HCT116 (cell line): ENCODE data around the gene PIP4K2C. TPM values are rescaled to one million over a fixed set of nuclear protein-coding genes. Genes with fewer than 3 reads are reported as not detected.

Experiments used
- ATAC-seq: fragments of 200-7000 bp; cut with Tn5 transposase; 2 replicates; pipeline ENCODE4 v1.9.1; 2020; ENCODE audit warnings: mild to moderate bottlenecking, moderate library complexity
- BruUV-seq: library from RNA; stranded (reverse); fragments of 400-500 nt; replicated peaks from 2 replicates; lab custom pipeline; 2021; lab: Mats Ljungman, UMichigan
- CTCF ChIA-PET: fragments of 300-600 bp; sonication (Branson Sonifier 250); formaldehyde crosslinking; loops from one replicate; lab custom pipeline; 2021; ENCODE audit warnings: antibody characterized with exemption; lab: Charles Lee
- POLR2A ChIA-PET: fragments of 300-600, 350-600 bp; sonication (Branson Sonifier 250); formaldehyde crosslinking; loops from one replicate; lab custom pipeline; 2021; ENCODE audit warnings: antibody characterized with exemption; lab: Charles Lee
- RAD21 ChIA-PET, 2 experiments: fragments of 300-600 bp; sonication (Branson Sonifier 250); formaldehyde crosslinking; loops; one replicate each; lab custom pipeline; 2023; ENCODE audit warnings: low total read pairs in 2 of 2; ENCODE audit not compliant: uncharacterized antibody in 2 of 2, unreplicated experiment in 2 of 2, low non-redundant PET in 1 of 2; lab: Charles Lee
- DNase-seq: peaks from one replicate; pipeline ENCODE4 v3.0.0-alpha.2; 2010; ENCODE audit warnings: low read depth, low spot score
- H2AFZ ChIP-seq: fragments of 200-600 bp; shearing (Covaris generic), sonication (generic); 2 replicates; pipeline ENCODE4 v1.6.1; 2017; ENCODE audit warnings: low read depth, mixed run types, mixed read lengths, antibody characterized with exemption, low read length; ENCODE audit not compliant: poor library complexity, severe bottlenecking
- H3K27ac ChIP-seq: 2 replicates; pipeline ENCODE4 v1.5.1; 2012; ENCODE audit warnings: low read depth, low read length
- H3K27me3 ChIP-seq: fragments of 200-600 bp; sonication (generic); 2 replicates; pipeline ENCODE4 v1.6.1; 2016; ENCODE audit warnings: mixed run types, low read length, mixed read lengths; ENCODE audit not compliant: insufficient read depth
- H3K36me3 ChIP-seq, 2 experiments: fragments of 200-500 bp in 1 of 2; fragments of 200-600 bp in 1 of 2; sonication (Bioruptor generic) in 1 of 2; sonication (generic) in 1 of 2; 2 replicates each; pipeline versions ENCODE4 v1.5.1 to v1.6.1; 2014 to 2016; ENCODE audit warnings: low read length in 2 of 2, inconsistent platforms in 1 of 2, mixed read lengths in 1 of 2, mixed run types in 1 of 2; ENCODE audit not compliant: insufficient read depth in 2 of 2, control insufficient read depth in 1 of 2
- H3K4me1 ChIP-seq, 2 experiments: fragments of 200-600 bp in 1 of 2; sonication (generic) in 1 of 2; 2 replicates each; pipeline versions ENCODE4 v1.5.1 to v1.6.1; 2012 to 2017; ENCODE audit warnings: low read length in 2 of 2, inconsistent platforms in 1 of 2, mild to moderate bottlenecking in 1 of 2, mixed read lengths in 1 of 2, mixed run types in 1 of 2, moderate library complexity in 1 of 2; ENCODE audit not compliant: insufficient read depth in 2 of 2, control insufficient read depth in 1 of 2
- H3K4me2 ChIP-seq: fragments of 200-600 bp; sonication (generic); 2 replicates; pipeline ENCODE4 v1.6.1; 2017; ENCODE audit warnings: mixed run types, low read length, mixed read lengths
- H3K4me3 ChIP-seq, 2 experiments: fragments of 200-600 bp in 1 of 2; sonication (generic) in 1 of 2; replicated peaks in 1 of 2; 2 replicates each; pipeline ENCODE4 v1.5.1; 2011 to 2016; ENCODE audit warnings: low read length in 2 of 2, control low read depth in 1 of 2, low read depth in 1 of 2, mild to moderate bottlenecking in 1 of 2, mixed read lengths in 1 of 2, mixed run types in 1 of 2
- H3K79me2 ChIP-seq: fragments of 200-600 bp; sonication (generic); 2 replicates; pipeline ENCODE4 v1.6.1; 2017; ENCODE audit warnings: mild to moderate bottlenecking, mixed run types, low read length, moderate library complexity, mixed read lengths; ENCODE audit not compliant: insufficient read depth
- H3K9ac ChIP-seq: fragments of 200-600 bp; sonication (generic); 2 replicates; pipeline ENCODE4 v1.6.1; 2016; ENCODE audit warnings: low read length, mixed read lengths
- H3K9me2 ChIP-seq: fragments of 200-600 bp; sonication (generic), shearing (Covaris generic); 2 replicates; pipeline ENCODE4 v1.6.1; 2017; ENCODE audit warnings: mixed run types, mild to moderate bottlenecking, moderate library complexity; ENCODE audit not compliant: insufficient read depth
- H3K9me3 ChIP-seq, 2 experiments: fragments of 200-500 bp in 1 of 2; fragments of 200-600 bp in 1 of 2; sonication (Bioruptor generic) in 1 of 2; sonication (generic) in 1 of 2; 2 replicates each; pipeline ENCODE4 v1.6.1; 2014 to 2017; ENCODE audit warnings: low read length in 2 of 2, mixed read lengths in 2 of 2, inconsistent platforms in 1 of 2, low read depth in 1 of 2, mild to moderate bottlenecking in 1 of 2, mixed run types in 1 of 2, moderate library complexity in 1 of 2; ENCODE audit not compliant: control insufficient read depth in 1 of 2, insufficient read depth in 1 of 2
- H4K20me1 ChIP-seq: fragments of 200-600 bp; sonication (generic), shearing (Covaris generic); 2 replicates; pipeline ENCODE4 v1.6.1; 2017; ENCODE audit warnings: mixed run types, mild to moderate bottlenecking, moderate library complexity; ENCODE audit not compliant: insufficient read depth
- CBX3 ChIP-seq: IDR thresholded peaks from 2 replicates; pipeline ENCODE4 v1.6.1; 2012; ENCODE audit warnings: low read depth
- CEBPB ChIP-seq: IDR thresholded peaks from 2 replicates; pipeline ENCODE4 v1.6.1; 2012; ENCODE audit warnings: low read depth
- EGR1 ChIP-seq: IDR thresholded peaks from 2 replicates; pipeline ENCODE4 v1.6.1; 2012; ENCODE audit warnings: low read depth
- ELF1 ChIP-seq: IDR thresholded peaks from 2 replicates; pipeline ENCODE4 v1.6.1; 2012; ENCODE audit warnings: low read depth, borderline replicate concordance
- EZH2 ChIP-seq: fragments of 200-600 bp; sonication (generic); IDR thresholded peaks from 2 replicates; pipeline ENCODE4 v1.6.1; 2017; ENCODE audit warnings: antibody characterized with exemption, mixed run types
- JUND ChIP-seq: IDR thresholded peaks from 2 replicates; pipeline ENCODE4 v1.6.1; 2012
- POLR2A ChIP-seq: IDR thresholded peaks from 2 replicates; pipeline ENCODE4 v1.7.0; 2011; ENCODE audit warnings: borderline replicate concordance; ENCODE audit not compliant: insufficient read depth, insufficient read length; ENCODE audit errors: extremely low read depth
- RAD21 ChIP-seq: IDR thresholded peaks from 2 replicates; pipeline ENCODE4 v1.6.1; 2012; ENCODE audit warnings: low read depth, mild to moderate bottlenecking
- SIN3A ChIP-seq: IDR thresholded peaks from 2 replicates; pipeline ENCODE4 v1.6.1; 2012; ENCODE audit warnings: low read depth
- SRF ChIP-seq: IDR thresholded peaks from 2 replicates; pipeline ENCODE4 v1.6.1; 2012; ENCODE audit warnings: low read depth
- TCF7L2 ChIP-seq: IDR thresholded peaks from 2 replicates; pipeline ENCODE4 v1.7.0; 2011; ENCODE audit warnings: borderline replicate concordance, inconsistent platforms; ENCODE audit not compliant: insufficient read depth, insufficient read length; ENCODE audit errors: extremely low read depth
- YY1 ChIP-seq: IDR thresholded peaks from 2 replicates; pipeline ENCODE4 v1.6.1; 2011; ENCODE audit warnings: low read length, low read depth, moderate library complexity, mild to moderate bottlenecking; ENCODE audit not compliant: insufficient replicate concordance; ENCODE audit errors: extremely low read depth
- ZFX ChIP-seq: fragments of 450-650 bp; IDR thresholded peaks from 2 replicates; pipeline ENCODE4 v1.6.1; 2017
- ZNF274 ChIP-seq: fragments of 200-500 bp; sonication (Bioruptor generic); IDR thresholded peaks from 2 replicates; pipeline ENCODE4 v1.6.1; 2014; ENCODE audit warnings: mild to moderate bottlenecking, low read depth, low read length, inconsistent platforms
- intact Hi-C: fragments of 100-400 bp; cut with micrococcal nuclease; formaldehyde crosslinking; loops from 2 replicates; pipeline ENCODE4 v1.10.0; 2022
- total RNA-seq: library from RNA; stranded (reverse); gene quantifications from one replicate; pipeline ENCODE4 v1.2.1, GENCODE V29; 2021; ENCODE audit not compliant: unreplicated experiment
- TF ChIP-seq, protein P1 (sequence below): IDR thresholded peaks from 2 replicates; pipeline ENCODE4 v1.6.1; 2012
- TF ChIP-seq, protein P2 (sequence below): IDR thresholded peaks from 2 replicates; pipeline ENCODE4 v1.6.1; 2012; ENCODE audit warnings: low read depth
- TF ChIP-seq, protein P3 (sequence below): IDR thresholded peaks from 2 replicates; pipeline ENCODE4 v1.6.1; 2011; ENCODE audit warnings: mild to moderate bottlenecking, low read length, moderate library complexity; ENCODE audit not compliant: insufficient replicate concordance; ENCODE audit errors: extremely low read depth
- TF ChIP-seq, protein P4 (sequence below): IDR thresholded peaks from 2 replicates; pipeline ENCODE4 v1.6.1; 2012

The PIP4K2C gene
- total RNA-seq, 1 experiment from 2014 or later, result 38.4 TPM

DNA sequence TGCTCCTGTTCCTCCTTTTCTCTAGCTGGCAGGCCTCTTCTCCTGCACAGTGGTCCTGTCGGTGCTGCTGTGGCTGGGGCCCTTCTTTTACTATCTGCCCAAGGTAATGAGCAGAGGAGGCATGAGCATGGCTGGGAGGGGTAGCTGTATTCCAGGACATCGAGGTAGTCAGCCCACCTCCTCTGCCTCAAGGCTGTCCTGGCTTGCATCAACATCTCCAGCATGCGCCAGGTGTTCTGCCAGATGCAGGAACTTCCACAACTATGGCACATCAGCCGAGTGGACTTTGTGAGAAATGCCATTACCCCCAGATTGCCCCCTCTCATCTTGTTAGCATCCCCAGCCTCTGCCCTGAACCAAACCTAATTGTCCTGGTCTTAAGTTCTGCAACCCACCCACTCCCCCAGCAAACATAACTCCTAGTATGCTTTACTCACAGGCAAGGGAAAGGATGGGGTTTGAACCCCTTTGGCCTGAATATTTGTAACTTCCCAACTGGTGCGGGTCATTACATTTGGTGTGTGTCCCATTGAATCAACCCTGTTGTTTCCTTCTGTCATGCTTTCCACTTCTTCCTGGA, 32.9 kb downstream of the PIP4K2C start:
- intact Hi-C loops, result no loop called here
- no peak overlapping the region for H3K27ac ChIP-seq
- no peak for DNase-seq
- POLR2A ChIA-PET, result no interaction called here
- no peaks in the 10 kb centered on the region for H3K9me2 ChIP-seq
- no peaks in the 10 kb centered on the region for H3K9me3 ChIP-seq
- no peak overlapping the region for H3K4me2 ChIP-seq
- H3K4me3 ChIP-seq, result no peak overlapping the region
- CTCF ChIA-PET, result no interaction called here
- H3K27me3 ChIP-seq, result peaks cover 4% of the 10 kb centered on the region; the same call in 1 of the 2 replicates
- TF ChIP-seq JUND (no peak), POLR2A (no peak), ZNF274 (no peak), SRF (no peak), RAD21 (no peak), ZFX (no peak), ELF1 (no peak), YY1 (no peak), EGR1 (no peak), CEBPB (no peak), EZH2 (no peak), SIN3A (no peak), TCF7L2 (no peak), CBX3 (no peak)
- TF ChIP-seq, protein P1, sequence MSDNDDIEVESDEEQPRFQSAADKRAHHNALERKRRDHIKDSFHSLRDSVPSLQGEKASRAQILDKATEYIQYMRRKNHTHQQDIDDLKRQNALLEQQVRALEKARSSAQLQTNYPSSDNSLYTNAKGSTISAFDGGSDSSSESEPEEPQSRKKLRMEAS, result no peak
- TF ChIP-seq, protein P2, sequence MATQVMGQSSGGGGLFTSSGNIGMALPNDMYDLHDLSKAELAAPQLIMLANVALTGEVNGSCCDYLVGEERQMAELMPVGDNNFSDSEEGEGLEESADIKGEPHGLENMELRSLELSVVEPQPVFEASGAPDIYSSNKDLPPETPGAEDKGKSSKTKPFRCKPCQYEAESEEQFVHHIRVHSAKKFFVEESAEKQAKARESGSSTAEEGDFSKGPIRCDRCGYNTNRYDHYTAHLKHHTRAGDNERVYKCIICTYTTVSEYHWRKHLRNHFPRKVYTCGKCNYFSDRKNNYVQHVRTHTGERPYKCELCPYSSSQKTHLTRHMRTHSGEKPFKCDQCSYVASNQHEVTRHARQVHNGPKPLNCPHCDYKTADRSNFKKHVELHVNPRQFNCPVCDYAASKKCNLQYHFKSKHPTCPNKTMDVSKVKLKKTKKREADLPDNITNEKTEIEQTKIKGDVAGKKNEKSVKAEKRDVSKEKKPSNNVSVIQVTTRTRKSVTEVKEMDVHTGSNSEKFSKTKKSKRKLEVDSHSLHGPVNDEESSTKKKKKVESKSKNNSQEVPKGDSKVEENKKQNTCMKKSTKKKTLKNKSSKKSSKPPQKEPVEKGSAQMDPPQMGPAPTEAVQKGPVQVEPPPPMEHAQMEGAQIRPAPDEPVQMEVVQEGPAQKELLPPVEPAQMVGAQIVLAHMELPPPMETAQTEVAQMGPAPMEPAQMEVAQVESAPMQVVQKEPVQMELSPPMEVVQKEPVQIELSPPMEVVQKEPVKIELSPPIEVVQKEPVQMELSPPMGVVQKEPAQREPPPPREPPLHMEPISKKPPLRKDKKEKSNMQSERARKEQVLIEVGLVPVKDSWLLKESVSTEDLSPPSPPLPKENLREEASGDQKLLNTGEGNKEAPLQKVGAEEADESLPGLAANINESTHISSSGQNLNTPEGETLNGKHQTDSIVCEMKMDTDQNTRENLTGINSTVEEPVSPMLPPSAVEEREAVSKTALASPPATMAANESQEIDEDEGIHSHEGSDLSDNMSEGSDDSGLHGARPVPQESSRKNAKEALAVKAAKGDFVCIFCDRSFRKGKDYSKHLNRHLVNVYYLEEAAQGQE, result no peak
- TF ChIP-seq, protein P3, sequence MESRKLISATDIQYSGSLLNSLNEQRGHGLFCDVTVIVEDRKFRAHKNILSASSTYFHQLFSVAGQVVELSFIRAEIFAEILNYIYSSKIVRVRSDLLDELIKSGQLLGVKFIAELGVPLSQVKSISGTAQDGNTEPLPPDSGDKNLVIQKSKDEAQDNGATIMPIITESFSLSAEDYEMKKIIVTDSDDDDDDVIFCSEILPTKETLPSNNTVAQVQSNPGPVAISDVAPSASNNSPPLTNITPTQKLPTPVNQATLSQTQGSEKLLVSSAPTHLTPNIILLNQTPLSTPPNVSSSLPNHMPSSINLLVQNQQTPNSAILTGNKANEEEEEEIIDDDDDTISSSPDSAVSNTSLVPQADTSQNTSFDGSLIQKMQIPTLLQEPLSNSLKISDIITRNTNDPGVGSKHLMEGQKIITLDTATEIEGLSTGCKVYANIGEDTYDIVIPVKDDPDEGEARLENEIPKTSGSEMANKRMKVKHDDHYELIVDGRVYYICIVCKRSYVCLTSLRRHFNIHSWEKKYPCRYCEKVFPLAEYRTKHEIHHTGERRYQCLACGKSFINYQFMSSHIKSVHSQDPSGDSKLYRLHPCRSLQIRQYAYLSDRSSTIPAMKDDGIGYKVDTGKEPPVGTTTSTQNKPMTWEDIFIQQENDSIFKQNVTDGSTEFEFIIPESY, result no peak
- TF ChIP-seq, protein P4, sequence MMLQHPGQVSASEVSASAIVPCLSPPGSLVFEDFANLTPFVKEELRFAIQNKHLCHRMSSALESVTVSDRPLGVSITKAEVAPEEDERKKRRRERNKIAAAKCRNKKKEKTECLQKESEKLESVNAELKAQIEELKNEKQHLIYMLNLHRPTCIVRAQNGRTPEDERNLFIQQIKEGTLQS, result no peak
- no peaks in the 10 kb centered on the region for H4K20me1 ChIP-seq
- H3K9ac ChIP-seq, result no peak overlapping the region
- BruUV-seq, result no TSS peak
- peaks cover 0 to 14% of the 10 kb centered on the region in 2 experiments; a peak in 2 of 4 replicates for H3K36me3 ChIP-seq
- no peak overlapping the region for H2AFZ ChIP-seq
- H3K79me2 ChIP-seq, result no peaks in the 10 kb centered on the region
- no peaks in the 10 kb centered on the region for H3K4me1 ChIP-seq
- ATAC-seq, result no peak
- RAD21 ChIA-PET, result no interaction called here
